ENCODE measurements around the gene SGSM2. TPM values are rescaled to one million over a fixed set of nuclear protein-coding genes. Genes with fewer than 3 reads are reported as not detected.

Gene SGSM2
- total RNA-seq, 1 experiment from 2014 or later: 47.2 TPM

GRCh38 chr17:2336215-2336851, 968 bp upstream of the SGSM2 start, which contains the start of gene TSR1:
TSR1 (minus strand) TSS chr17:2336457; CDS start chr17:2336427, 30 bp downstream.
- DNase-seq: peak; percentile 85
- TF ChIP-seq EZH2 (IDR thresholded peaks at IDR 0.05; ENCODE audit: low read length, unreplicated experiment) (no peak), EZH2phosphoT487 (IDR thresholded peaks at IDR 0.05; ENCODE audit: borderline replicate concordance, low read length) (no peak), CTCF (conservative IDR thresholded peaks at IDR 0.05; ENCODE audit: low read depth, low read length) (no peak; the same call in 1 of the 2 replicates)
- H2AFZ ChIP-seq (ENCODE audit: low read length): peak within 1 kb of the TSS; percentile 73

GRCh38 chr17:2337544-2338314, 428 bp downstream of the SGSM2 start:
- Histone ChIP-seq H3K4me2 (ENCODE audit: low read length) (peak overlapping the region; percentile 97), H3K79me2 (ENCODE audit: low read length) (peaks cover 66% of the 10 kb centered on the region), H3K9me3 (ENCODE audit: low read length) (no peaks in the 10 kb centered on the region), H3K9ac (ENCODE audit: low read length) (peak overlapping the region; percentile 100), H3K27ac (ENCODE audit: low read length) (0 out of 2 replicates have a peak overlapping the region, but pooled peaks have one; percentile 13), H3K4me1 (ENCODE audit: insufficient read depth, low read length) (peaks cover 19% of the 10 kb centered on the region), H3F3A (ENCODE audit: low read length, unreplicated experiment) (no peaks in the 10 kb centered on the region), H3K36me3 (ENCODE audit: low read depth, low read length) (peaks cover 27% of the 10 kb centered on the region), H4K20me1 (ENCODE audit: low read length) (0 out of 2 replicates have a peak, but pooled peaks cover 5% of the 10 kb centered on the region), H3K9me2 (replicated peaks; ENCODE audit: low read length) (no peaks in the 10 kb centered on the region), H3K4me3 (ENCODE audit: low read length) (peak overlapping the region; percentile 99), H2AFZ (ENCODE audit: low read length) (peak overlapping the region; percentile 85), H3K27me3 (ENCODE audit: low read length) (no peaks in the 10 kb centered on the region)
- TF ChIP-seq EZH2 (IDR thresholded peaks at IDR 0.05; ENCODE audit: low read length, unreplicated experiment) (no peak), EZH2phosphoT487 (IDR thresholded peaks at IDR 0.05; ENCODE audit: borderline replicate concordance, low read length) (no peak)
- ChIA-PET POLR2A (ENCODE audit: unreplicated experiment) (no interaction called here), CTCF (interaction anchor here (0.6 to 3.8 kb wide), 4 partner anchors 11 to 60 kb away, joined by 3 to 26 read pairs (median 4); partner anchors contain the start of genes SMG6 and SRR)
- DNase-seq: peak; percentile 53
- intact Hi-C loops (cut with micrococcal nuclease): loop anchor here (2.0 kb wide), 1 partner anchor 15 kb away; no protein-coding TSS in a partner anchor
- no TSS peak for BruUV-seq (replicated peaks)
- peak; percentile 59 for ATAC-seq

More at GRCh38 chr17:2336215-2336851, 968 bp upstream of the SGSM2 start, which contains the start of gene TSR1:
- Histone ChIP-seq H3K27me3 (ENCODE audit: low read length) (no peaks in the 10 kb centered on the region), H3K79me2 (ENCODE audit: low read length) (peaks cover 76% of the 10 kb centered on the region), H3F3A (ENCODE audit: low read length, unreplicated experiment) (no peaks in the 10 kb centered on the region), H3K9ac (ENCODE audit: low read length) (peak within 1 kb of the TSS; percentile 100), H3K36me3 (ENCODE audit: low read depth, low read length) (peaks cover 37% of the 10 kb centered on the region), H3K4me3 (ENCODE audit: low read length) (peak within 1 kb of the TSS; percentile 99), H3K9me2 (replicated peaks; ENCODE audit: low read length) (no peaks in the 10 kb centered on the region), H3K4me2 (ENCODE audit: low read length) (peak within 1 kb of the TSS; percentile 98), H3K4me1 (ENCODE audit: insufficient read depth, low read length) (peaks cover 19% of the 10 kb centered on the region), H4K20me1 (ENCODE audit: low read length) (0 out of 2 replicates have a peak, but pooled peaks cover 5% of the 10 kb centered on the region), H3K27ac (ENCODE audit: low read length) (peak within 1 kb of the TSS; percentile 63), H3K9me3 (ENCODE audit: low read length) (no peaks in the 10 kb centered on the region)
- POLR2A ChIA-PET (ENCODE audit: unreplicated experiment): interaction anchor here (0.6 to 1.0 kb wide), 3 partner anchors 23 to 71 kb away, joined by 3 to 4 read pairs (median 4); no protein-coding TSS in a partner anchor
- CTCF ChIA-PET: interaction anchor here (3.8 kb wide), 1 partner anchor 17 kb away, joined by 26 read pairs; no protein-coding TSS in a partner anchor
- BruUV-seq (replicated peaks): TSS peak; percentile 65
- intact Hi-C loops (cut with micrococcal nuclease): loop anchor here (2.0 kb wide), 1 partner anchor 16 kb away; no protein-coding TSS in a partner anchor
- ATAC-seq: peak; percentile 83

GRCh38 chr17:2338315-2338657, 985 bp downstream of the SGSM2 start:
- peaks cover 22% of the 10 kb centered on the region for H3K36me3 ChIP-seq (ENCODE audit: low read depth, low read length)
- ATAC-seq (no peak), DNase-seq (no peak)
- peak overlapping the region; percentile 99 for H3K4me3 ChIP-seq (ENCODE audit: low read length)
- H3K9ac ChIP-seq (ENCODE audit: low read length): peak overlapping the region; percentile 100
- ChIA-PET POLR2A (ENCODE audit: unreplicated experiment) (no interaction called here), CTCF (interaction anchor here (0.6 to 3.8 kb wide), 3 partner anchors 11 to 35 kb away, joined by 3 to 26 read pairs (median 4); partner anchors contain the start of genes SMG6 and SRR)
- no peaks in the 10 kb centered on the region for H3K9me3 ChIP-seq (ENCODE audit: low read length)
- no peaks in the 10 kb centered on the region for H3K27me3 ChIP-seq (ENCODE audit: low read length)
- intact Hi-C loops (cut with micrococcal nuclease): no loop called here
- no peak overlapping the region for H3K27ac ChIP-seq (ENCODE audit: low read length)
- peaks cover 20% of the 10 kb centered on the region for H3K4me1 ChIP-seq (ENCODE audit: insufficient read depth, low read length)
- 0 out of 2 replicates have a peak, but pooled peaks cover 5% of the 10 kb centered on the region for H4K20me1 ChIP-seq (ENCODE audit: low read length)
- H3K9me2 ChIP-seq (replicated peaks; ENCODE audit: low read length): no peaks in the 10 kb centered on the region
- H2AFZ ChIP-seq (ENCODE audit: low read length): peak overlapping the region; percentile 85
- no peaks in the 10 kb centered on the region for H3F3A ChIP-seq (ENCODE audit: low read length, unreplicated experiment)
- BruUV-seq (replicated peaks): no TSS peak
- TF ChIP-seq EZH2 (IDR thresholded peaks at IDR 0.05; ENCODE audit: low read length, unreplicated experiment) (no peak), EZH2phosphoT487 (IDR thresholded peaks at IDR 0.05; ENCODE audit: borderline replicate concordance, low read length) (no peak), CTCF (conservative IDR thresholded peaks at IDR 0.05; ENCODE audit: low read depth, low read length) (no peak)
- H3K79me2 ChIP-seq (ENCODE audit: low read length): peaks cover 60% of the 10 kb centered on the region
- peak overlapping the region; percentile 97 for H3K4me2 ChIP-seq (ENCODE audit: low read length)
